Caco-2 (cell line): Measurements from ENCODE around the gene ZNF318. TPM values are rescaled to one million over a fixed set of nuclear protein-coding genes. Genes with fewer than 3 reads are reported as not detected.
A peak's percentile ranks its signal among the peaks of the same experiment; 100 is the strongest.
"Not testable (repeated sequence)": the region's sequence is repeated elsewhere in the genome, so short reads cannot be mapped to it uniquely, and the experiment has no call there.

Source experiments
- BruUV-seq: library from RNA; stranded (reverse); fragments of 400-500 nt; replicated peaks from 2 replicates; lab custom pipeline; 2021; lab: Mats Ljungman, UMichigan
- CTCF ChIA-PET: fragments of 300-600 bp; sonication (Branson Sonifier 250); formaldehyde crosslinking; loops from one replicate; lab custom pipeline; 2022; ENCODE audit warnings: antibody characterized with exemption; lab: Charles Lee
- POLR2A ChIA-PET: fragments of 300-600 bp; sonication (Branson Sonifier 250); formaldehyde crosslinking; loops from one replicate; lab custom pipeline; 2022; ENCODE audit warnings: antibody characterized with exemption; lab: Charles Lee
- DNase-seq, 2 experiments: peaks; one replicate each; pipeline versions ENCODE4 v3.0.0 to v3.0.0-alpha.2; 2020 to 2022
- H3K27me3 ChIP-seq: replicated peaks from 2 replicates; pipeline ENCODE4 v1.6.0; 2011; ENCODE audit warnings: low read length; ENCODE audit not compliant: control insufficient read depth, insufficient read depth
- H3K36me3 ChIP-seq: 2 replicates; pipeline ENCODE4 v1.5.1; 2011; ENCODE audit warnings: low read length; ENCODE audit not compliant: control insufficient read depth, insufficient read depth
- H3K4me1 ChIP-seq: fragments of 250-450 bp; sonication (Bioruptor Pico); 2 replicates; pipeline ENCODE4 v1.5.1; 2020; ENCODE audit warnings: mild to moderate bottlenecking
- H3K4me3 ChIP-seq: 2 replicates; pipeline ENCODE4 v1.5.1; 2011; ENCODE audit warnings: low read depth, mild to moderate bottlenecking, control low read depth, low read length
- H3K9me3 ChIP-seq: fragments of 250-450 bp; sonication (Bioruptor Pico); 2 replicates; pipeline ENCODE4 v1.5.1; 2020; ENCODE audit warnings: mild to moderate bottlenecking, moderate library complexity
- H3K27ac Mint-ChIP-seq: one replicate; pipeline ENCODE4 v1.8.0; 2022; ENCODE audit warnings: mixed read lengths; ENCODE audit not compliant: unreplicated experiment
- H3K27me3 Mint-ChIP-seq: one replicate; pipeline ENCODE4 v1.8.0; 2022; ENCODE audit warnings: mixed read lengths; ENCODE audit not compliant: insufficient read depth, unreplicated experiment
- H3K36me3 Mint-ChIP-seq: one replicate; pipeline ENCODE4 v1.8.0; 2022; ENCODE audit warnings: mild to moderate bottlenecking, mixed read lengths; ENCODE audit not compliant: insufficient read depth, unreplicated experiment
- H3K4me1 Mint-ChIP-seq: one replicate; pipeline ENCODE4 v1.8.0; 2022; ENCODE audit warnings: low read depth, mixed read lengths; ENCODE audit not compliant: unreplicated experiment
- H3K4me3 Mint-ChIP-seq: one replicate; pipeline ENCODE4 v1.8.0; 2022; ENCODE audit warnings: mild to moderate bottlenecking, moderate library complexity, mixed read lengths; ENCODE audit not compliant: unreplicated experiment
- H3K9me3 Mint-ChIP-seq: one replicate; pipeline ENCODE4 v1.8.0; 2022; ENCODE audit warnings: mixed read lengths; ENCODE audit not compliant: unreplicated experiment
- intact Hi-C: fragments of 100-400 bp; cut with micrococcal nuclease; formaldehyde crosslinking; loops from one replicate; pipeline ENCODE4 v1.10.0; 2022; ENCODE audit not compliant: unreplicated experiment
- total RNA-seq: library from RNA; stranded (reverse); gene quantifications from 2 replicates; pipeline ENCODE4 v1.2.3, GENCODE V29; 2022
- TF ChIP-seq, protein P1 (sequence below), 2 experiments: fragments of 200-600 bp in 1 of 2; IDR thresholded peaks; 1 replicate in 1 of 2; 2 replicates in 1 of 2; pipeline versions ENCODE4 v1.5.1 to v1.8.0; 2011 to 2022; ENCODE audit warnings: antibody characterized with exemption in 1 of 2, control low read depth in 1 of 2, inconsistent platforms in 1 of 2, low read depth in 1 of 2, low read length in 1 of 2, mild to moderate bottlenecking in 1 of 2, moderate library complexity in 1 of 2; ENCODE audit not compliant: insufficient read depth in 1 of 2, severe bottlenecking in 1 of 2, unreplicated experiment in 1 of 2

ZNF318 gene
- total RNA-seq, 1 experiment from 2014 or later: 11.7 TPM

GRCh38 chr6:43359831-43360230 lies 9.6 kb downstream of the ZNF318 start:
- H3K36me3 ChIP-seq: peaks cover 2% of the 10 kb centered on the region
- H3K4me1 ChIP-seq: 0 out of 2 replicates have a peak, but pooled peaks cover 3% of the 10 kb centered on the region

DNA sequence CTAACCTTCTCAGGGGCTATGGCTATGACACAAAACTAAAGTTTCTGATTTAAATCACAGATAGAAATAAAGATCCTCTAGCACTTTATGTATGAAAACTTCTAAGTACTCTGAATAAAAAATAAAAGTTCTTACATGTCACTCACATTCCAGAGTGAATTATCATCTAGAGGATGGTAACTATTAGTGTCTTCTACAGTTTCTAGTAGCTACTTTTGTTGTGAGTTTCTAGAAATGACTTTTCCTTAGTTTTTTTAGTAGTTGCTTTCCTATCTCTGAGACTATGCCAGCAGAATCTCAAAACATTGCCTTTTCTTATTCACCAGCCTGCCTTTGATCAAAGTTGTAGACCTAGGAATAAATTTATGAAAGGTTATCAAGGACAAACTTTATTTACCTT lies 10.1 kb downstream of the ZNF318 start:
- TF ChIP-seq, protein P1, sequence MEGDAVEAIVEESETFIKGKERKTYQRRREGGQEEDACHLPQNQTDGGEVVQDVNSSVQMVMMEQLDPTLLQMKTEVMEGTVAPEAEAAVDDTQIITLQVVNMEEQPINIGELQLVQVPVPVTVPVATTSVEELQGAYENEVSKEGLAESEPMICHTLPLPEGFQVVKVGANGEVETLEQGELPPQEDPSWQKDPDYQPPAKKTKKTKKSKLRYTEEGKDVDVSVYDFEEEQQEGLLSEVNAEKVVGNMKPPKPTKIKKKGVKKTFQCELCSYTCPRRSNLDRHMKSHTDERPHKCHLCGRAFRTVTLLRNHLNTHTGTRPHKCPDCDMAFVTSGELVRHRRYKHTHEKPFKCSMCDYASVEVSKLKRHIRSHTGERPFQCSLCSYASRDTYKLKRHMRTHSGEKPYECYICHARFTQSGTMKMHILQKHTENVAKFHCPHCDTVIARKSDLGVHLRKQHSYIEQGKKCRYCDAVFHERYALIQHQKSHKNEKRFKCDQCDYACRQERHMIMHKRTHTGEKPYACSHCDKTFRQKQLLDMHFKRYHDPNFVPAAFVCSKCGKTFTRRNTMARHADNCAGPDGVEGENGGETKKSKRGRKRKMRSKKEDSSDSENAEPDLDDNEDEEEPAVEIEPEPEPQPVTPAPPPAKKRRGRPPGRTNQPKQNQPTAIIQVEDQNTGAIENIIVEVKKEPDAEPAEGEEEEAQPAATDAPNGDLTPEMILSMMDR (IDR thresholded peaks at IDR 0.05; ENCODE audit: insufficient read depth in 1 of 2, low read depth in 1 of 2, low read length in 1 of 2, severe bottlenecking in 1 of 2, unreplicated experiment in 1 of 2): no peak
- H3K9me3 ChIP-seq: no peaks in the 10 kb centered on the region
- H3K4me3 ChIP-seq: no peak overlapping the region
- no peaks in the 10 kb centered on the region for H3K9me3 Mint-ChIP-seq
- BruUV-seq: no TSS peak
- no peak for DNase-seq
- no peaks in the 10 kb centered on the region for H3K4me1 Mint-ChIP-seq
- ChIA-PET POLR2A (no interaction called here), CTCF (no interaction called here)
- intact Hi-C loops: no loop called here
- H3K27ac Mint-ChIP-seq: no peak overlapping the region
- peaks cover 12% of the 10 kb centered on the region for H3K36me3 Mint-ChIP-seq
- H3K4me3 Mint-ChIP-seq: no peak overlapping the region
- peaks cover 2% of the 10 kb centered on the region for H3K36me3 ChIP-seq
- H3K4me1 ChIP-seq: 0 out of 2 replicates have a peak, but pooled peaks cover 3% of the 10 kb centered on the region
- H3K27me3 ChIP-seq: no peaks in the 10 kb centered on the region
- no peaks in the 10 kb centered on the region for H3K27me3 Mint-ChIP-seq

More at GRCh38 chr6:43359831-43360230, 9.6 kb downstream of the ZNF318 start:
- Mint-ChIP-seq H3K9me3 (no peaks in the 10 kb centered on the region), H3K4me1 (no peaks in the 10 kb centered on the region), H3K4me3 (no peak overlapping the region), H3K27me3 (no peaks in the 10 kb centered on the region), H3K36me3 (peaks cover 7% of the 10 kb centered on the region), H3K27ac (no peak overlapping the region)
- intact Hi-C loops: no loop called here
- BruUV-seq: no TSS peak
- TF ChIP-seq, protein P1 (IDR thresholded peaks at IDR 0.05; ENCODE audit: insufficient read depth in 1 of 2, low read depth in 1 of 2, low read length in 1 of 2, severe bottlenecking in 1 of 2, unreplicated experiment in 1 of 2): no peak
- no peaks in the 10 kb centered on the region for H3K27me3 ChIP-seq
- H3K9me3 ChIP-seq: no peaks in the 10 kb centered on the region
- CTCF ChIA-PET: no interaction called here
- no peak overlapping the region for H3K4me3 ChIP-seq
- no peak for DNase-seq
- POLR2A ChIA-PET: interaction anchor here (0.6 kb wide), 1 partner anchor 384 kb away, joined by 4 read pairs; no protein-coding TSS in a partner anchor

- no peaks in the 10 kb centered on the region for H3K27me3 ChIP-seq
- no peak overlapping the region for H3K4me3 Mint-ChIP-seq
- peaks cover 2% of the 10 kb centered on the region; the same call in 1 of the 2 replicates for H3K36me3 ChIP-seq
- H3K27me3 Mint-ChIP-seq: no peaks in the 10 kb centered on the region
- no TSS peak for BruUV-seq
- POLR2A ChIA-PET: interaction anchor here (0.6 kb wide), 2 partner anchors 66 to 124 kb away, joined by 8 read pairs; no protein-coding TSS in a partner anchor
- no peaks in the 10 kb centered on the region for H3K9me3 Mint-ChIP-seq
- peaks cover 30% of the 10 kb centered on the region for H3K36me3 Mint-ChIP-seq
- H3K4me1 Mint-ChIP-seq: no peaks in the 10 kb centered on the region
- H3K9me3 ChIP-seq: no peaks in the 10 kb centered on the region
- H3K4me3 ChIP-seq: no peak overlapping the region
- no peak overlapping the region for H3K27ac Mint-ChIP-seq
- TF ChIP-seq, protein P1 (IDR thresholded peaks at IDR 0.05; ENCODE audit: insufficient read depth in 1 of 2, low read depth in 1 of 2, low read length in 1 of 2, severe bottlenecking in 1 of 2, unreplicated experiment in 1 of 2): peak; percentile 29 to 52
- DNase-seq: peak in 1 of 2 experiments; percentile 32
- CTCF ChIA-PET: interaction anchor here (0.5 to 1.7 kb wide), 10 partner anchors 14 to 822 kb away, joined by 3 to 8 read pairs (median 4); partner anchors contain the start of genes CNPY3, DNPH1 and ZNF318
- H3K4me1 ChIP-seq: 0 out of 2 replicates have a peak, but pooled peaks cover 3% of the 10 kb centered on the region
- intact Hi-C loops: no loop called here
These were observed 13.4 kb downstream of the ZNF318 start for GRCh38 chr6:43355862-43356590.

- H3K27ac Mint-ChIP-seq, H3K4me3 Mint-ChIP-seq, BruUV-seq, H3K36me3 ChIP-seq, POLR2A ChIA-PET, H3K9me3 ChIP-seq, H3K4me1 Mint-ChIP-seq, H3K9me3 Mint-ChIP-seq, intact Hi-C loops, DNase-seq, H3K27me3 Mint-ChIP-seq, CTCF ChIA-PET, H3K4me1 ChIP-seq, H3K4me3 ChIP-seq, H3K27me3 ChIP-seq: not testable (repeated sequence)
- H3K36me3 Mint-ChIP-seq: peaks cover 25% of the 10 kb centered on the region
These were observed 17.5 kb downstream of the ZNF318 start for GRCh38 chr6:43351951-43352350.
